Hepatocyte (in vitro differentiated cells): ENCODE data around the gene NELL2.

ENCODE experiments used
- EZH2 ChIP-seq: fragments of 200-600 bp; sonication (generic); IDR thresholded peaks from 2 replicates; pipeline ENCODE4 v1.6.1; 2016; ENCODE audit warnings: antibody characterized with exemption, mild to moderate bottlenecking, borderline replicate concordance
- EZH2phosphoT487 ChIP-seq: fragments of 200-600 bp; sonication (generic); IDR thresholded peaks from one replicate; pipeline ENCODE4 v1.6.1; 2018; ENCODE audit warnings: antibody characterized with exemption, mild to moderate bottlenecking, low read depth, moderate library complexity; ENCODE audit not compliant: unreplicated experiment, severe bottlenecking
- TF ChIP-seq, protein P1 (sequence below): fragments of 200-600 bp; sonication (generic); IDR thresholded peaks from 2 replicates; pipeline ENCODE4 v1.5.1; 2016; ENCODE audit warnings: antibody characterized with exemption, mild to moderate bottlenecking; ENCODE audit not compliant: poor library complexity

- TF ChIP-seq, protein P1, sequence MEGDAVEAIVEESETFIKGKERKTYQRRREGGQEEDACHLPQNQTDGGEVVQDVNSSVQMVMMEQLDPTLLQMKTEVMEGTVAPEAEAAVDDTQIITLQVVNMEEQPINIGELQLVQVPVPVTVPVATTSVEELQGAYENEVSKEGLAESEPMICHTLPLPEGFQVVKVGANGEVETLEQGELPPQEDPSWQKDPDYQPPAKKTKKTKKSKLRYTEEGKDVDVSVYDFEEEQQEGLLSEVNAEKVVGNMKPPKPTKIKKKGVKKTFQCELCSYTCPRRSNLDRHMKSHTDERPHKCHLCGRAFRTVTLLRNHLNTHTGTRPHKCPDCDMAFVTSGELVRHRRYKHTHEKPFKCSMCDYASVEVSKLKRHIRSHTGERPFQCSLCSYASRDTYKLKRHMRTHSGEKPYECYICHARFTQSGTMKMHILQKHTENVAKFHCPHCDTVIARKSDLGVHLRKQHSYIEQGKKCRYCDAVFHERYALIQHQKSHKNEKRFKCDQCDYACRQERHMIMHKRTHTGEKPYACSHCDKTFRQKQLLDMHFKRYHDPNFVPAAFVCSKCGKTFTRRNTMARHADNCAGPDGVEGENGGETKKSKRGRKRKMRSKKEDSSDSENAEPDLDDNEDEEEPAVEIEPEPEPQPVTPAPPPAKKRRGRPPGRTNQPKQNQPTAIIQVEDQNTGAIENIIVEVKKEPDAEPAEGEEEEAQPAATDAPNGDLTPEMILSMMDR, result no peak
- no peak for TF ChIP-seq EZH2phosphoT487
- no peak for TF ChIP-seq EZH2
Measured at GRCh38 chr12:44550377-44550776, 325.7 kb downstream of the NELL2 start.
